Inflammatory macrophage treated with lipopolysaccharide for 4 hours (primary cell): Measurements from ENCODE around the gene ZNF362.
"Not testable (repeated sequence)": the region's sequence is repeated elsewhere in the genome, so short reads cannot be mapped to it uniquely, and the experiment has no call there.

Source experiments
- DNase-seq: peaks from one replicate; pipeline ENCODE4 v3.0.0-alpha.2; 2020

The ZNF362 gene

GRCh38 chr1:33256471-33257206, at the start of gene ZNF362:
Gene ZNF362 (plus strand): TSS chr1:33256492. CDS start chr1:33270575, 14,083 bp downstream.
- peak; percentile 68 for DNase-seq

GRCh38 chr1:33211972-33212371, 44.3 kb upstream of the ZNF362 start:
- no peak for DNase-seq

GRCh38 chr1:33219886-33220661, 36.2 kb upstream of the ZNF362 start:
- DNase-seq: peak; percentile 13

GRCh38 chr1:33220676-33221384, 35.5 kb upstream of the ZNF362 start:
- no peak for DNase-seq

- DNase-seq: no peak
Measured at GRCh38 chr1:33221385-33221758, 34.9 kb upstream of the ZNF362 start.

- DNase-seq: no peak
Measured at GRCh38 chr1:33222381-33222780, 33.9 kb upstream of the ZNF362 start.

GRCh38 chr1:33224166-33224707, 32.1 kb upstream of the ZNF362 start:
- DNase-seq: no peak

- DNase-seq: no peak
Measured at GRCh38 chr1:33225586-33225985, 30.7 kb upstream of the ZNF362 start.

- no peak for DNase-seq
Measured at GRCh38 chr1:33228935-33229487, 27.3 kb upstream of the ZNF362 start.

GRCh38 chr1:33231166-33231565, 25.1 kb upstream of the ZNF362 start:
- DNase-seq: no peak

- no peak for DNase-seq
Measured at GRCh38 chr1:33232716-33233115, 23.6 kb upstream of the ZNF362 start.

GRCh38 chr1:33234131-33234530, 22.2 kb upstream of the ZNF362 start:
- no peak for DNase-seq

GRCh38 chr1:33234588-33234990, 21.7 kb upstream of the ZNF362 start:
- DNase-seq: no peak

GRCh38 chr1:33235521-33235920, 20.8 kb upstream of the ZNF362 start:
- no peak for DNase-seq

GRCh38 chr1:33236498-33236897, 19.8 kb upstream of the ZNF362 start:
- no peak for DNase-seq

GRCh38 chr1:33237579-33237978, 18.7 kb upstream of the ZNF362 start:
- no peak for DNase-seq

- not testable (repeated sequence) for DNase-seq
Measured at GRCh38 chr1:33238194-33238724, 18.0 kb upstream of the ZNF362 start.

- DNase-seq: peak; percentile 42
Measured at GRCh38 chr1:33239410-33239809, 16.9 kb upstream of the ZNF362 start.

- DNase-seq: no peak
Measured at GRCh38 chr1:33241866-33242265, 14.4 kb upstream of the ZNF362 start.

GRCh38 chr1:33242652-33243051, 13.6 kb upstream of the ZNF362 start:
- DNase-seq: no peak

- no peak for DNase-seq
Measured at GRCh38 chr1:33244143-33244808, 12.0 kb upstream of the ZNF362 start.

GRCh38 chr1:33244809-33245186, 11.5 kb upstream of the ZNF362 start:
- DNase-seq: no peak
